OCI-LY3 (cell line): ENCODE measurements around the gene ASPG.
A peak's percentile ranks its signal among the peaks of the same experiment; 100 is the strongest.

Source experiments
- H2AFZ ChIP-seq: fragments of 200-600, 300-600 bp; shearing (Covaris generic); 2 replicates; pipeline ENCODE4 v1.6.0; 2014; ENCODE audit warnings: antibody characterized with exemption, low read depth, low read length
- H3K27ac ChIP-seq: fragments of 200-600, 300-600 bp; sonication (generic); 2 replicates; pipeline ENCODE4 v1.5.1; 2014; ENCODE audit warnings: mild to moderate bottlenecking, low read length, moderate library complexity, mixed read lengths
- H3K27me3 ChIP-seq: fragments of 200-600, 300-600 bp; sonication (generic); 2 replicates; pipeline ENCODE4 v1.6.1; 2014; ENCODE audit warnings: low read depth, low read length, mixed read lengths
- H3K36me3 ChIP-seq: fragments of 200-600, 300-600 bp; sonication (generic); replicated peaks from 2 replicates; pipeline ENCODE3; 2014; ENCODE audit warnings: low read depth, low read length, mixed read lengths
- H3K4me1 ChIP-seq: fragments of 300-600, 200-600 bp; sonication (generic); 2 replicates; pipeline ENCODE4 v1.6.1; 2014; ENCODE audit warnings: low read length, mixed read lengths
- H3K4me2 ChIP-seq: fragments of 200-600, 300-600 bp; sonication (generic); 2 replicates; pipeline ENCODE4 v1.6.1; 2014; ENCODE audit warnings: low read length, mixed read lengths
- H3K4me3 ChIP-seq: fragments of 300-600, 200-600 bp; sonication (generic); 2 replicates; pipeline ENCODE4 v1.5.1; 2014; ENCODE audit warnings: antibody characterized with exemption, mild to moderate bottlenecking, low read length, moderate library complexity
- H3K79me2 ChIP-seq: fragments of 300-600, 200-600 bp; shearing (Covaris generic); 2 replicates; pipeline ENCODE4 v1.6.1; 2014; ENCODE audit warnings: mild to moderate bottlenecking, low read length, mixed read lengths
- H3K9ac ChIP-seq: fragments of 300-600, 200-600 bp; shearing (Covaris generic); 2 replicates; pipeline ENCODE4 v1.6.0; 2014; ENCODE audit warnings: mild to moderate bottlenecking, low read length, moderate library complexity
- H3K9me3 ChIP-seq: fragments of 200-600, 300-600 bp; shearing (Covaris generic); 2 replicates; pipeline ENCODE4 v1.6.1; 2014; ENCODE audit warnings: low read length, mixed read lengths; ENCODE audit not compliant: insufficient read depth
- H4K20me1 ChIP-seq: fragments of 200-600, 300-600 bp; sonication (generic); 2 replicates; pipeline ENCODE4 v1.6.1; 2016; ENCODE audit warnings: low read length, mixed read lengths; ENCODE audit not compliant: insufficient read depth
- EZH2phosphoT487 ChIP-seq: fragments of 200-600 bp; shearing (Covaris generic); IDR thresholded peaks from 2 replicates; pipeline ENCODE4 v1.6.1; 2018; ENCODE audit warnings: antibody characterized with exemption, mixed run types, low read depth
- TF ChIP-seq, protein P1 (sequence below): fragments of 200-600, 300-600 bp; sonication (generic); IDR thresholded peaks from 2 replicates; pipeline ENCODE4 v1.5.1; 2014; ENCODE audit warnings: antibody characterized with exemption, low read length, low read depth

ASPG gene

DNA sequence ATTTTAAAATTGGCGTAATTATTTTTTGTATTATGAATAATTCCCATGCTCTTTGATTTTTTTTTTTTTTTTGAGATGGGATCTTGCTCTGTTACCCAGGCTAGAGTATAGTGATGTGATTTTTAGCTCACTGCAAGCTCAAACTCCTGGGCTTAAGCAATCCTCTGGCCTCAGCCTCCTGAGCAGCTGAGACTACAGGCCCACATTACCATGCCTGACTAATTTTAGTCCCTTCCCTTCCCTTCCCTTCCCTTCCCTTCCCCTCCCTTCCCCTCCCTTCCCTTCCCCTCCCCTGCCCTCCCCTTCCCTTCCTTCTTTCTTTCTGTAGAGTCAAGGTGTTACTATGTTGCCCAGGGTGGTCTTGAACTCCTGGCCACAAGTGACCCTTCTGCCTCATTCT lies 43.5 kb downstream of the ASPG start:
- Histone ChIP-seq H3K27ac (no peak overlapping the region), H4K20me1 (no peaks in the 10 kb centered on the region), H3K4me3 (no peak overlapping the region), H3K9me3 (peaks cover 6% of the 10 kb centered on the region; the same call in 1 of the 2 replicates), H2AFZ (no peak overlapping the region), H3K4me2 (no peak overlapping the region), H3K79me2 (no peaks in the 10 kb centered on the region), H3K4me1 (no peaks in the 10 kb centered on the region), H3K36me3 (no peaks in the 10 kb centered on the region), H3K27me3 (no peaks in the 10 kb centered on the region), H3K9ac (no peak overlapping the region)
- no peak for TF ChIP-seq EZH2phosphoT487
- TF ChIP-seq, protein P1, sequence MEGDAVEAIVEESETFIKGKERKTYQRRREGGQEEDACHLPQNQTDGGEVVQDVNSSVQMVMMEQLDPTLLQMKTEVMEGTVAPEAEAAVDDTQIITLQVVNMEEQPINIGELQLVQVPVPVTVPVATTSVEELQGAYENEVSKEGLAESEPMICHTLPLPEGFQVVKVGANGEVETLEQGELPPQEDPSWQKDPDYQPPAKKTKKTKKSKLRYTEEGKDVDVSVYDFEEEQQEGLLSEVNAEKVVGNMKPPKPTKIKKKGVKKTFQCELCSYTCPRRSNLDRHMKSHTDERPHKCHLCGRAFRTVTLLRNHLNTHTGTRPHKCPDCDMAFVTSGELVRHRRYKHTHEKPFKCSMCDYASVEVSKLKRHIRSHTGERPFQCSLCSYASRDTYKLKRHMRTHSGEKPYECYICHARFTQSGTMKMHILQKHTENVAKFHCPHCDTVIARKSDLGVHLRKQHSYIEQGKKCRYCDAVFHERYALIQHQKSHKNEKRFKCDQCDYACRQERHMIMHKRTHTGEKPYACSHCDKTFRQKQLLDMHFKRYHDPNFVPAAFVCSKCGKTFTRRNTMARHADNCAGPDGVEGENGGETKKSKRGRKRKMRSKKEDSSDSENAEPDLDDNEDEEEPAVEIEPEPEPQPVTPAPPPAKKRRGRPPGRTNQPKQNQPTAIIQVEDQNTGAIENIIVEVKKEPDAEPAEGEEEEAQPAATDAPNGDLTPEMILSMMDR: no peak

DNA sequence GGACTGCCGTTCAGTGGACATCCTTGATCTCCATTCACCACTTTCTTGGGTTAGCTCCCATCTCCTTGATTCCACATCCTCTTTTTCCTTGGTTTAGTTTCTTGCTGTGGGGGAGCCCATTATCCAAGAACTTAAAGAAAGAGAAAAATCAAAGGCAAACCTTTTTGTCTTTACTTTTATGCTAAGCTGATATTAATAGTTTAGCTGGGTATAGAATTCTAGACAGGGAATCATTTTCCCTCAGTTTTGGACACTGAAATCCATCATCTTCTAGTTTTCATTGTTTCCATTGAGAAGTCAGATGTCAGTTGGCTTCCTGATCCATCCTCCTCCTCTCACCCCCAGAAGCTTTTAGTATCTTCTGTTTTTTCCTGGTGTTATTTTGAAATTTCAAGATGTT lies 44.1 kb downstream of the ASPG start:
- H2AFZ ChIP-seq: no peak overlapping the region
- H3K4me2 ChIP-seq: no peak overlapping the region
- no peaks in the 10 kb centered on the region for H3K36me3 ChIP-seq
- TF ChIP-seq, protein P1: no peak
- TF ChIP-seq EZH2phosphoT487: no peak
- H3K4me3 ChIP-seq: no peak overlapping the region
- H3K4me1 ChIP-seq: no peaks in the 10 kb centered on the region
- H3K9ac ChIP-seq: no peak overlapping the region
- peaks cover 6% of the 10 kb centered on the region; the same call in 1 of the 2 replicates for H3K9me3 ChIP-seq
- no peaks in the 10 kb centered on the region for H4K20me1 ChIP-seq
- no peaks in the 10 kb centered on the region for H3K79me2 ChIP-seq
- H3K27ac ChIP-seq: no peak overlapping the region
- no peaks in the 10 kb centered on the region for H3K27me3 ChIP-seq

DNA sequence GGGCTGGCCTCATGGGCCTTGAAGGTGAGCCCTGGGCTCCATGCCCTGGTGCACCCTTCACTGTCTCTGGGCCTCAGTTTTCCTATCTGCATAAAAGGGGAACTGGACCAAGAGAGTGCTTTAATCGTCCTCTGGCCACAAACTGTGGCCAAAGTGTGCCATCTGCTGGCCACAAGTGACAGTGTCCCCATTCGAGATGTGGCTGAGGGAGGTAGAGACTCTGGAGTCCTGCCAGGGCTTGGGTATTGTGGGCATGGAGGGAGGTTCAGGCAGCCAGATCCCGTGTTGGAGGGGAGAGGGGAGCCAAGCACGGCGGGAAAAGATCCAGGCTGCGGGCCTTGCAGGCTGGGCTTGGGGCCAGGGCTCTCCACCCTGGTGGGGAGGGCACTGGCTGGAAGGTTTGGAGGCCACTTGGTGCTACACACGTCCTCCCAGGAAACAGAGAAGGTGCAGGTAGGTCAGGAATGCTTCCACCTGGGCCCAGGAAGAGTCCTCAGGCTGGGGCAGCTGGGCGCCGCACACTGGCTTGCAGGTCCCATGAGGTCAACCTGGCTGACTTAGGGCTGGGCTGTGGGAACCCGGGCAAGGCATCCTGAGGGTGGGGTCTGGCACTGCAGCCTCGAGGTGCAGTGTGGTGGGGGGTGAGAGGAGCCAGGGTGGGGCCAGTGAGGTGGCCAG lies 45.6 kb downstream of the ASPG start:
- no peak overlapping the region for H3K4me2 ChIP-seq

DNA sequence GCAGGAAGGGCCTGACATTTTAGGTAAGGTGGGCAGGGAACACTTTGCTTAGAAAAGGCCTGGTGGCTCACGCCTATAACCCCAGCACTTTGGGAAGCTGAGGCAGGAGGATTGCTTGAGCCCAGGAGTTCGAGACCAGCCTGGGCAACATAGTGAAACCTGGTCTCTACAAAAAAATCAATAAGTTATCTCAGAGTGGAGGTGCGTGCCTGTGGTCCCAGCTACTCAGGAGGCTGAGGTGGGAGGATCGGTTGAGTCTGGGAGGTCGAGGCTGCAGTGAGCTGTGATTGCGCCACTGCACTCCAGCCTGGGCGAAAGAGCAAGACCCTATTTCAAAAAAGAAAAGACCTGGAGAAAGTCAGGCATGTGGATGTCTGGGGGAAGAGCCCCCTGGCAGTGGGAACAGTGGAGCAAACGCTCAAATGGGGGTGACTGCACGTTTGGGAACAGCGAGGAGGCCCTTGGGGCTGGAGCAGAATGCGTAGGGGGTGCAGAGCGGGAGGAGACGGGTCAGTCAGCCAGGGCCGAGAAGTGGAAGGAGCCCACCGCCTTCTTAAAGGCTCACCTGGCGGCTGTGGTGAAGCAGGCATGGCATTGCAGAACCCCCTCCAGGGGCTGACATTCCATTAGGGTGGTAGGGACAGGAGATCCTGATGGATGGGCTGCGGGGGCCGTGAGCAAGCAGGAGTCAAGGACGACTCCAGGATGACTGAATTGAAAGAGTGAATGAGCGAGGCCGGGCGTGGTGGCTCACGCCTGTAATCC lies 46.6 kb downstream of the ASPG start:
- TF ChIP-seq, protein P1: no peak
- no peak for TF ChIP-seq EZH2phosphoT487

More for the DNA sequence above, 45.6 kb downstream of the ASPG start:
- no peaks in the 10 kb centered on the region for H3K36me3 ChIP-seq
- no peak overlapping the region for H3K27ac ChIP-seq
- H2AFZ ChIP-seq: no peak overlapping the region
- H3K4me3 ChIP-seq: no peak overlapping the region
- no peaks in the 10 kb centered on the region for H3K27me3 ChIP-seq
- H3K9me3 ChIP-seq: peaks cover 6% of the 10 kb centered on the region; the same call in 1 of the 2 replicates
- no peak overlapping the region for H3K9ac ChIP-seq
- H3K79me2 ChIP-seq: no peaks in the 10 kb centered on the region
- H3K4me1 ChIP-seq: no peaks in the 10 kb centered on the region
- no peaks in the 10 kb centered on the region for H4K20me1 ChIP-seq
- TF ChIP-seq, protein P1: peak; percentile 73
- TF ChIP-seq EZH2phosphoT487: no peak

More for the DNA sequence above, 46.6 kb downstream of the ASPG start:
- no peak overlapping the region for H2AFZ ChIP-seq
- no peak overlapping the region for H3K4me2 ChIP-seq
- no peak overlapping the region for H3K9ac ChIP-seq
- no peaks in the 10 kb centered on the region for H3K79me2 ChIP-seq
- H3K36me3 ChIP-seq: no peaks in the 10 kb centered on the region
- no peaks in the 10 kb centered on the region for H4K20me1 ChIP-seq
- H3K27me3 ChIP-seq: no peaks in the 10 kb centered on the region
- H3K4me3 ChIP-seq: no peak overlapping the region
- no peak overlapping the region for H3K27ac ChIP-seq
- no peaks in the 10 kb centered on the region for H3K4me1 ChIP-seq
- H3K9me3 ChIP-seq: peaks cover 6% of the 10 kb centered on the region; the same call in 1 of the 2 replicates
